ENCODE results near the gene ETV1.

GRCh38 chr7:14020339-14020900 is 31.0 kb upstream of the ETV1 start:
- no peak for TF ChIP-seq POLR2AphosphoS5 (IDR thresholded peaks at IDR 0.05; ENCODE audit: low read depth, low read length)
- TF ChIP-seq SPI1 (IDR thresholded peaks at IDR 0.05; ENCODE audit: low read depth, low read length): no peak
- TF ChIP-seq POLR2A (IDR thresholded peaks at IDR 0.05; ENCODE audit: low read depth, low read length): no peak
- TF ChIP-seq TAF1 (IDR thresholded peaks at IDR 0.05; ENCODE audit: low read depth, low read length): no peak
- no peak for TF ChIP-seq POU2F2 (IDR thresholded peaks at IDR 0.05; ENCODE audit: low read depth, low read length)
- no peak for TF ChIP-seq PAX5 (IDR thresholded peaks at IDR 0.05; ENCODE audit: insufficient read depth, low read length, severe bottlenecking)

Measured in GM12891 (cell line).